OCI-LY3 (cell line): Measurements from ENCODE around the gene FAM114A2.

Experiments used
- H2AFZ ChIP-seq: fragments of 200-600, 300-600 bp; shearing (Covaris generic); 2 replicates; pipeline ENCODE4 v1.6.0; 2014; ENCODE audit warnings: antibody characterized with exemption, low read depth, low read length
- H3K27ac ChIP-seq: fragments of 200-600, 300-600 bp; sonication (generic); 2 replicates; pipeline ENCODE4 v1.5.1; 2014; ENCODE audit warnings: mild to moderate bottlenecking, low read length, moderate library complexity, mixed read lengths
- H3K27me3 ChIP-seq: fragments of 200-600, 300-600 bp; sonication (generic); 2 replicates; pipeline ENCODE4 v1.6.1; 2014; ENCODE audit warnings: low read depth, low read length, mixed read lengths
- H3K36me3 ChIP-seq: fragments of 200-600, 300-600 bp; sonication (generic); replicated peaks from 2 replicates; pipeline ENCODE3; 2014; ENCODE audit warnings: low read depth, low read length, mixed read lengths
- H3K4me1 ChIP-seq: fragments of 300-600, 200-600 bp; sonication (generic); 2 replicates; pipeline ENCODE4 v1.6.1; 2014; ENCODE audit warnings: low read length, mixed read lengths
- H3K4me2 ChIP-seq: fragments of 200-600, 300-600 bp; sonication (generic); 2 replicates; pipeline ENCODE4 v1.6.1; 2014; ENCODE audit warnings: low read length, mixed read lengths
- H3K4me3 ChIP-seq: fragments of 300-600, 200-600 bp; sonication (generic); 2 replicates; pipeline ENCODE4 v1.5.1; 2014; ENCODE audit warnings: antibody characterized with exemption, mild to moderate bottlenecking, low read length, moderate library complexity
- H3K79me2 ChIP-seq: fragments of 300-600, 200-600 bp; shearing (Covaris generic); 2 replicates; pipeline ENCODE4 v1.6.1; 2014; ENCODE audit warnings: mild to moderate bottlenecking, low read length, mixed read lengths
- H3K9ac ChIP-seq: fragments of 300-600, 200-600 bp; shearing (Covaris generic); 2 replicates; pipeline ENCODE4 v1.6.0; 2014; ENCODE audit warnings: mild to moderate bottlenecking, low read length, moderate library complexity
- H3K9me3 ChIP-seq: fragments of 200-600, 300-600 bp; shearing (Covaris generic); 2 replicates; pipeline ENCODE4 v1.6.1; 2014; ENCODE audit warnings: low read length, mixed read lengths; ENCODE audit not compliant: insufficient read depth
- H4K20me1 ChIP-seq: fragments of 200-600, 300-600 bp; sonication (generic); 2 replicates; pipeline ENCODE4 v1.6.1; 2016; ENCODE audit warnings: low read length, mixed read lengths; ENCODE audit not compliant: insufficient read depth
- CTCF ChIP-seq: fragments of 200-600, 300-600 bp; sonication (generic); IDR thresholded peaks from 2 replicates; pipeline ENCODE4 v1.5.1; 2014; ENCODE audit warnings: antibody characterized with exemption, low read length, low read depth
- EZH2phosphoT487 ChIP-seq: fragments of 200-600 bp; shearing (Covaris generic); IDR thresholded peaks from 2 replicates; pipeline ENCODE4 v1.6.1; 2018; ENCODE audit warnings: antibody characterized with exemption, mixed run types, low read depth

Gene FAM114A2

GRCh38 chr5:154015071-154015693, 23.5 kb downstream of the FAM114A2 start:
- no peaks in the 10 kb centered on the region for H3K4me1 ChIP-seq
- H3K4me2 ChIP-seq = no peak overlapping the region
- no peak overlapping the region for H3K4me3 ChIP-seq
- H3K9ac ChIP-seq = no peak overlapping the region
- H3K36me3 ChIP-seq = no peaks in the 10 kb centered on the region
- TF ChIP-seq EZH2phosphoT487 = no peak
- TF ChIP-seq CTCF = no peak
- H3K27me3 ChIP-seq = no peaks in the 10 kb centered on the region
- no peaks in the 10 kb centered on the region for H3K79me2 ChIP-seq
- H3K27ac ChIP-seq = no peak overlapping the region
- H2AFZ ChIP-seq = no peak overlapping the region
- H3K9me3 ChIP-seq = no peaks in the 10 kb centered on the region
- no peaks in the 10 kb centered on the region for H4K20me1 ChIP-seq

- Histone ChIP-seq H3K79me2 (no peaks in the 10 kb centered on the region), H3K9ac (no peak overlapping the region), H3K27ac (no peak overlapping the region), H3K9me3 (no peaks in the 10 kb centered on the region), H2AFZ (no peak overlapping the region), H3K4me1 (no peaks in the 10 kb centered on the region), H3K27me3 (no peaks in the 10 kb centered on the region), H3K4me2 (no peak overlapping the region), H3K4me3 (no peak overlapping the region), H4K20me1 (no peaks in the 10 kb centered on the region), H3K36me3 (no peaks in the 10 kb centered on the region)
- TF ChIP-seq EZH2phosphoT487 (no peak), CTCF (no peak)
Observed at GRCh38 chr5:154010660-154011059, 28.1 kb downstream of the FAM114A2 start.

DNA sequence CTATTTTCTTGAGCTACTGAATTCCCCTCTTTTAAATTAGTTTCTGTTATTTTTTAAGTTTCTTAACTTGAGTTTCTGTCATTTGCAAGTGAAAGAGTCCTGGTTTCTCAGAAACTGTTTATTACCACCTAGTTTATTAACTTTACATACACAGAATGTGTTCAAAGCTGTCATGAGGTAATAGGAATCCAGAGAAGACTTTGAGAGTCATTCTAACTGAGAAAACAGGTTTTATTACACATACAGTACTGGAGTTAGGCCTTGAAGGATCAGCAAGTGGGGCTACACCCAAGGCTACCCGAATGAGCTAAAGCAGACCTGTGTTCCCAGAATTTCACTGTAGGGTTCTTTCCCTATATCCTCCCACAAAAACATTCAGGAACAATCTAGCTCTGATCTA, 33.1 kb downstream of the FAM114A2 start:
- Histone ChIP-seq H2AFZ (no peak overlapping the region), H3K9me3 (no peaks in the 10 kb centered on the region), H3K9ac (no peak overlapping the region), H3K79me2 (no peaks in the 10 kb centered on the region), H4K20me1 (no peaks in the 10 kb centered on the region), H3K36me3 (no peaks in the 10 kb centered on the region), H3K4me2 (no peak overlapping the region), H3K4me1 (no peaks in the 10 kb centered on the region), H3K4me3 (no peak overlapping the region), H3K27me3 (no peaks in the 10 kb centered on the region), H3K27ac (no peak overlapping the region)
- TF ChIP-seq EZH2phosphoT487 (no peak), CTCF (no peak)

DNA sequence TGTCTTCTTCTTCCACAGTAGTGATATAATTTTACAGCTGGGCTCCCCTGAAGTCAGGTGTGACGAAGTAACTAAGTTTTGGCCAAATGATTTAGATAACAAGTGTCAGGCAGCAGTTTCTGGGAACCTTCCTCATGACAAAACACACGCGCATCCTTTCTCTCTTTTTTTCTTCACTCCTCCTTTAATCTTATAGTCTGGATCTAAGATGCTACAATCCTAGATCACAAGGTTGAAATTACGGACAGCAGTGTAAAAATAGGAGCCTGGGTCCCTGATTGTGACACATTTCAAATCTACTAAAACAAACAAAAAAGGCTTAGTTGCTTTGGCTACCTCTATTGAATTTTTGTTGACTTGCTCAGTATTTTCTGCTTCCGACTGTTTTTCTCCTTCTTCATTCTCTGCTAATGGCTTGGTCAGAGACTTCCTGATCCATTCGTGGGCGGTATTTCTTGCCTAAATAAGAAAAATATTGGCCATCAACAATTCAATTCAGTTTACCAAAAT, 36.1 kb downstream of the FAM114A2 start:
- Histone ChIP-seq H4K20me1 (no peaks in the 10 kb centered on the region), H3K4me2 (no peak overlapping the region), H2AFZ (no peak overlapping the region), H3K9ac (no peak overlapping the region), H3K27ac (no peak overlapping the region), H3K27me3 (no peaks in the 10 kb centered on the region), H3K4me1 (no peaks in the 10 kb centered on the region), H3K79me2 (no peaks in the 10 kb centered on the region), H3K36me3 (no peaks in the 10 kb centered on the region), H3K4me3 (no peak overlapping the region), H3K9me3 (no peaks in the 10 kb centered on the region)
- no peak for TF ChIP-seq EZH2phosphoT487
- TF ChIP-seq CTCF = no peak
